GM18909 (cell line): ENCODE data around the gene ZNF473.

ENCODE experiments used
- ATAC-seq: cut with Tn5 transposase; IDR thresholded peaks from one replicate; pipeline ENCODE4 v1.9.1; 2021; ENCODE audit warnings: mild to moderate bottlenecking; ENCODE audit not compliant: unreplicated experiment, poor library complexity

ZNF473 gene

DNA sequence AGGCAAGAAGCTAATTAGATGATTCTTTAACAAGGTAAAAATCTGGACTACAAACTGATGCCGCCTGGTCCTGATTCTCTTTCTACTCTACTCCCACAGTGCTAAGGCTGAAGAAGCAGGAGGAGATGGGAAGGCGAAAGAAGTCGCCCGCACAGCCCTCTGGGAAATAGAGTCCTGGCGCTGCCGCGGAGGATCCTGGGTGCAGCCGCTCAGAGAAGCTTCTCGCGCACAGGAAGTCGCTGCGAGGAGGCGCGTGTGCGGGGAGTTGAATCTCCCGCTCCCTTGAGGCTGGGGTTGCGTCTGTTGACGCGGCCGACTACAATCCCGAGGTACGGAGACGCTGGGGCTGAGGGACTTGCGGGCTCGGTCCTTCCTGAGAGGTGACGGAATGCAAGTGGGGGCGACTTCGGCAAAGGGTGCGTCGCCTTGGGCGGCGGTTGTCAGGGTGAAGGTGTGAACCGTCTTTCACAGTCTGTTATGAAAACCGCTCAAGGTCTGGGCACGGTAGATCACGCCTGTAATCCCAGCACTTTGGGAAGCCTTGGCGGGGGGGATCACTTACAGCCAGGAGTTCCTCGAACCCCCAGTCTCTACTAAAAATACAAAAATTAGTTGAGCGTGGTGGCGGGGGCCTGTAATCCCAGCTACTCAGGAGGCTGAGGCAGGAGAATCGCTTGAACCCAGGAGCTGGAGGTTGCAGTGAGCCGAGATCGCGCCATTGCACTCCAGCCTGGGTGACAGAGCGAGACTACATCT lies at the start of gene ZNF473:
Gene ZNF473 (plus strand): TSS at position 212 of the 756 bp plus-strand sequence. CDS start 5,078 bp downstream, outside the sequence.
- peak; percentile 71 for ATAC-seq

DNA sequence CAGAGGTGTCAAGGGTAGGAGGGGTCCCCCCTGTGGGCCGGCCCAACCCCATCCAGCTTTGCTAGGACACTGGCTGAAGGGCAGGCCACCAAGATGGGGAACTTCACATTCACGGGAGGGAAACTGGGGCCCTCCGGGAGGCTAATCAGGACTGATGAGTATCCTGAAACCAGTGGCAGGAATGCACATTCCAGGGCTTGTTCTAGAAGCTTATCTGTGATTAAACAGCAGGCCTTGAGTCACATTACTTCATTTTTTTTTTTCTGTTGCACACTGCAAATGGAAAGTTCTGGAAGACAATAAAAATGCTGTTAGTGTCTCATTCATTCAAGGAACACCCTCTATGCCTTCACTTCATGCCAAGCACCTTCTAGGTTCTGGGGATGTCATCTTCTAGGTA lies 49.3 kb upstream of the ZNF473 start:
- no peak for ATAC-seq

- no peak for ATAC-seq
Measured at GRCh38 chr19:49977076-49977475, 48.7 kb upstream of the ZNF473 start.

DNA sequence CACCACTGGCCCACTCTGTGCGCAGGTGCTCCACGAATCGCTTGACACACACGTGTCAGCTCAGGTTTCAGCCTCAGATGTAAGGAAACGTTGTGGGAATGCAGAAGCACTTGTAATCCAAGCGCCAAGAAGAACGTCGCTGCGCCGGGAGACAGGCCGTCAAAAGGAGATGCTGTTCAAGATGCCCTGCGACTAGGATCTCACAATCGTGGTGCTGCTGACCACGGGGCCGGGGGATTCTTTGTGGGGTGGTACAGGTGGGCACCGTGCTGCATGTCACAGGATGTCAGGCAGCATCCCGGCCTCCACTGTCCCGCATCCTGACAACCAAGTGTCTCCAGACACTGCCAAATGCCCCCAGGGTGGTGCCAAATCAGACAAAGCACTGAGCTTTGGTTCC lies 47.9 kb upstream of the ZNF473 start:
- no peak for ATAC-seq

- no peak for ATAC-seq
Measured at GRCh38 chr19:49978324-49978723, 47.5 kb upstream of the ZNF473 start.

- ATAC-seq: no peak
Measured at GRCh38 chr19:49981603-49982593, 43.9 kb upstream of the ZNF473 start.

DNA sequence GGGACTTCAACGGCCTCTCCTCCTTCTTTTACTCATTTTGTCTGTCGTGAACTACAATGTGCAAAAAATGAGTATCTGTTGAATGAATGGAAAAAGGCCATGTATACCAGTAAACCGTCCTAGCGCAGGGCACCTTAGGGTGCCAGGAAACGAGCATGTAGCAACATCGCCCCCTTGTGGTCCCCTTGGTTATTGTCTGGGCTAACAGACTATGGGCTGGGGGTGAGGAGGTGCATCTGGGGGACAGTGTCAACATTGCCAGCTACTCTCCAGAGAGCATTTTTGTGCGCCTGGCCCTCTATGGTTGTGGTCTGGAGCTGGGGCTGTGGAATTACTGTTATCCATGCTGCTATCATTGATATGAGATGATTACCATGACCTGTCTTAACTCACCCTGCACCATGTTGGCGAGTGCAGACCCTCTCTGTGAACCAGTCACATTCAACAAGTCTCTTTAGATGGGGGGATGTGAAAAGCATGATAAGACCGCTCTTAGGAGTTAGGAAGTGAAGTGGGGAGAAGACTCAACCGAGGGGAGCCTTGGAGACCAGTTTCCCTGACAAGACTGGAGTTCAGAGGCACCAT lies 42.1 kb upstream of the ZNF473 start:
- no peak for ATAC-seq

GRCh38 chr19:49984491-49984890 lies 41.3 kb upstream of the ZNF473 start:
- ATAC-seq: no peak

DNA sequence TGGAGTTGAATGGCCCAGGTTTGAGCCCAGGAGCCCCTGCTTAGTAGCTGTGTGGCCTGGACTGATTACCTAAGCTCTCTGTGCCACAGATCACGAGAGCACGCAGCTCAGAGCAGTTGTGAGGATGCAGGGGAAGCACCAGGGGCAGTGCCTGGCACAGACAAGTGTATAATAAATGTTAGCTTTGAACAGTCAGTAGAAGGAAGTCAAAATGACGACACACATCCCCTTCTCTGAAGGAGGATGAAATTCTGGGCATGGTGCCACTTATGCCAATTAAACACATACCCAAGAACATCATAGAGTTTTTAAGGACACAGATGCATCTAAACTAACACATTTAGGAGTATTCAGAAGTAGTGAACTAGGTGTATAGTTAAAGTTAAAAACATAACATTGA lies 39.9 kb upstream of the ZNF473 start:
- no peak for ATAC-seq

GRCh38 chr19:49986354-49986753 lies 39.5 kb upstream of the ZNF473 start:
- no peak for ATAC-seq

DNA sequence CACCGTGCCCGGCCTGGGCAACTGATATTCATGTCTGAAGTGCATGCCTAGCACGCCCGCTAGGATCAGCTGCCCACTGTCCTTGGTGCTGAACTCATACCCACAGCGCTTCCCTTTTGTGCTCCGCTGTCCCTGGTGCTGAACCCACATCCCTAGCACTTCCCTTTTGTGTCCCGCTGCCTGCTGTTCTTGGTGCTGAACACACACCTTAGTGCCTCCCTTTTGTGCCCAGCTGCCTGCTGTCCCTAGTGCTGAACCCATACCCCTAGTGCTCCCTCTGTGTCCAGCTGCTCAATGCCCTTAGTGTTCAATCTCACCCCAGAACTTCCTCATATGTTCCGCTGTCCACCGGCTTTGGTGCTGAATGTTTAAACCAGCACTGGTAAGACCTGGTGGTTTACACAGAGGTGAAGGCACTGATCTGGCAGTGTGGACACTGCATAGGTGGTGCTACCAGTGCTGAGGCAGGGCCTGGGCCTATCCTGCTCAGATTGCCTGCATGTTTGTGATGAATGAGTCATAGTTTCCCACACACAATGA lies 38.6 kb upstream of the ZNF473 start:
- no peak for ATAC-seq

- ATAC-seq: no peak
Measured at GRCh38 chr19:49988007-49988406, 37.8 kb upstream of the ZNF473 start.

GRCh38 chr19:49988433-49988832 lies 37.4 kb upstream of the ZNF473 start:
- no peak for ATAC-seq

GRCh38 chr19:49997709-49998108 lies 28.1 kb upstream of the ZNF473 start:
- no peak for ATAC-seq

- ATAC-seq: no peak
Measured at GRCh38 chr19:49999371-50000010, 26.3 kb upstream of the ZNF473 start.

GRCh38 chr19:50000038-50000840 lies 25.6 kb upstream of the ZNF473 start:
- ATAC-seq: no peak

- ATAC-seq: no peak
Measured at GRCh38 chr19:50000841-50001557, 24.8 kb upstream of the ZNF473 start.

GRCh38 chr19:50001775-50002174 lies 24.0 kb upstream of the ZNF473 start:
- ATAC-seq: no peak
